Peyer's patch (tissue), 4 donors: ENCODE results near the gene CLCN2.

Experiments used
- POLR2A ChIP-seq, 2 donors: fragments of 450-650 bp; IDR thresholded peaks; one replicate each; pipeline ENCODE4 v1.5.1; 2017; ENCODE audit warnings: antibody characterized with exemption in 2 of 2, mild to moderate bottlenecking in 2 of 2, moderate library complexity in 2 of 2
- TF ChIP-seq, protein P1 (sequence below), 6 experiments: fragments of 450-650 bp in 4 of 6; fragments of 200-600 bp in 2 of 6; sonication (generic) in 1 of 6; IDR thresholded peaks; one replicate each; pipeline ENCODE4 v1.5.1; 2017 to 2019; ENCODE audit warnings: antibody characterized with exemption in 6 of 6, mild to moderate bottlenecking in 3 of 6, moderate library complexity in 1 of 6

DNA sequence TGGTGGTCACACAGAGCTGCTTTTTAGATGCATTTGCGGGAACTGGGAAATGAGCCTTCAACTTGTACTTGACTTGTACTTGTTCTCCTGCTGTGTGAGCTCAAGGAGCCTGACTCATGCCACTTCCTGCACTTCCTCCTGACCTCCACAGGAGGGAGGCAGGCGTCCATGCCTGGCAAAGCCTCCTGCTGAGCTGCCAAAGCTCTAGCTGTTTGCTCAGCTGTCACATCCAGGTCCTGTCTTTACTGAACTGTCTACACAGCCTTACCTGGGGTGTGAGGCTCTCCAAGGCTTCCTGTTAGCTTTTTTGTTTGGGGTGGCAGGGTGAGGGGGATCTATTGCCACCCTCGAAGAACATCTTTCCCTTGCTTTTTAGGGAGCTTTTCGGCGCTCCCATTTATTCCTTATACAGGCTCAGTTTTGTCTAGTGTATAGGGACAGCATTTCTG is 10.2 kb upstream of the CLCN2 start:
- TF ChIP-seq, protein P1, sequence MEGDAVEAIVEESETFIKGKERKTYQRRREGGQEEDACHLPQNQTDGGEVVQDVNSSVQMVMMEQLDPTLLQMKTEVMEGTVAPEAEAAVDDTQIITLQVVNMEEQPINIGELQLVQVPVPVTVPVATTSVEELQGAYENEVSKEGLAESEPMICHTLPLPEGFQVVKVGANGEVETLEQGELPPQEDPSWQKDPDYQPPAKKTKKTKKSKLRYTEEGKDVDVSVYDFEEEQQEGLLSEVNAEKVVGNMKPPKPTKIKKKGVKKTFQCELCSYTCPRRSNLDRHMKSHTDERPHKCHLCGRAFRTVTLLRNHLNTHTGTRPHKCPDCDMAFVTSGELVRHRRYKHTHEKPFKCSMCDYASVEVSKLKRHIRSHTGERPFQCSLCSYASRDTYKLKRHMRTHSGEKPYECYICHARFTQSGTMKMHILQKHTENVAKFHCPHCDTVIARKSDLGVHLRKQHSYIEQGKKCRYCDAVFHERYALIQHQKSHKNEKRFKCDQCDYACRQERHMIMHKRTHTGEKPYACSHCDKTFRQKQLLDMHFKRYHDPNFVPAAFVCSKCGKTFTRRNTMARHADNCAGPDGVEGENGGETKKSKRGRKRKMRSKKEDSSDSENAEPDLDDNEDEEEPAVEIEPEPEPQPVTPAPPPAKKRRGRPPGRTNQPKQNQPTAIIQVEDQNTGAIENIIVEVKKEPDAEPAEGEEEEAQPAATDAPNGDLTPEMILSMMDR (IDR thresholded peaks at IDR 0.05): peak; percentile 41 to 96 (median 88)
- TF ChIP-seq POLR2A (IDR thresholded peaks at IDR 0.05): no peak
